EH (cell line): ENCODE measurements around the gene CDCA3.

Experiments
- DNase-seq: peaks from one replicate; pipeline ENCODE4 v3.0.0-alpha.2; 2015; ENCODE audit warnings: low read depth

CDCA3 gene

DNA sequence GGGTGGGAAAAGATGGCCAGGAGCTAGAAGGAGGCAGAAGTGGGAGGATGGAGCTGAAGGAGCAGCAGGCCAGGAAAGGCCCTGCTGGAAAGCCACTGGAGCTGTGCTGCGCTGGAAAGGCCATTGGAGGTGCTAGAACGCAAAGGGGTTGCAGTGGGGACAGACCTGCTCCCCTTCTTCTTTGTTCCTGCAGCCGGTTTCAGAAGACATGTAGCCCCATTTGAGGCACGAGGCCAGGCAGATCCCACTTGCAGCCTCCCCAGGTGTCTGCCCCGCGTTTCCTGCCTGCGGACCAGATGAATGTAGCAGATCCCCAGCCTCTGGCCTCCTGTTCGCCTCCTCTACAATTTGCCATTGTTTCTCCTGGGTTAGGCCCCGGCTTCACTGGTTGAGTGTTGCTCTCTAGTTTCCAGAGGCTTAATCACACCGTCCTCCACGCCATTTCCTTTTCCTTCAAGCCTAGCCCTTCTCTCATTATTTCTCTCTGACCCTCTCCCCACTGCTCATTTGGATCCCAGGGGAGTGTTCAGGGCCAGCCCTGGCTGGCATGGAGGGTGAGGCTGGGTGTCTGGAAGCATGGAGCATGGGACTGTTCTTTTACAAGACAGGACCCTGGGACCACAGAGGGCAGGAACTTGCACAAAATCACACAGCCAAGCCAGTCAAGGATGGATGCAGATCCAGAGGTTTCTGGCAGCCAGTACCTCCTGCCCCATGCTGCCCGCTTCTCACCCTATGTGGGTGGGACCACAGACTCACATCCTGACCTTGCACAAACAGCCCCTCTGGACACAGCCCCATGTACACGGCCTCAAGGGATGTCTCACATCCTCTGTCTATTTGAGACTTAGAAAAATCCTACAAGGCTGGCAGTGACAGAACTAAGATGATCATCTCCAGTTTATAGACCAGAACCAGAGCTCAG is 31.7 kb downstream of the CDCA3 start:
- DNase-seq: no peak

DNA sequence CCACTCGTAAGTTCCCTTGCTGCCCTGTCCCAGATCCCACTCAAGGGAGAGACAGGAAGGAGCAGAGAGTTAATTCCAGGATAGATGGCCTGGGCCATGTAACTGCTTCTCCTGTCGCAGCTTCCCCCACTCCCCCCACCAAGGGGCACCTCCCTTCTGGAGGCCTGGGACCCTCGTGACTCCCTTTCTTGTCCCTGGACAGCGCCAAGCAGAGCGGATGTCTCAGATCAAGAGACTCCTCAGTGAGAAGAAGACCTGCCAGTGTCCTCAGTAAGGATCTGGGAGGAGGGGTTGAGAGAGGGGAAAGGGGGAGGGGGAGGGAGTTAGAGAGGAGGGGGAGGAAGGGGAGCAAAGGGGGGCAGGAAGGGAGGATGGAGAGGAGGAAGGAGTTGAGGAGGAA is 32.4 kb downstream of the CDCA3 start:
- no peak for DNase-seq

DNA sequence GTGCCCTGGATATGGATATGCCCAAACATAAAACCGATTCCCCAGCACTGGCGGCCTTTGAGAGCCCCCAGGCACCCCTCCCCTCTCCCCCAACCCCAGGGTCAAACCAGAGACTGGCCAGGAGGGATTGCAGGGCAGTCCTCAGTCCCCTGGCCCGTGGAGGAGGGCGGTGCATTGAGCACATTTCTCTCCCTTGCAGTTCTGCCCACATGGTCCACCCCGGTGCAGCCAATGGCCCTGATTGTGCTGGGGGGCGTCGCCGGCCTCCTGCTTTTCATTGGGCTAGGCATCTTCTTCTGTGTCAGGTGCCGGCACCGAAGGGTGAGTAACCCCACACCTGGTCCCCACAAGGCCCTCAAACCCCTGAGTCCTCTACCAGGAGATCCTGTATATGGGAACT is 32.9 kb downstream of the CDCA3 start:
- DNase-seq: no peak

DNA sequence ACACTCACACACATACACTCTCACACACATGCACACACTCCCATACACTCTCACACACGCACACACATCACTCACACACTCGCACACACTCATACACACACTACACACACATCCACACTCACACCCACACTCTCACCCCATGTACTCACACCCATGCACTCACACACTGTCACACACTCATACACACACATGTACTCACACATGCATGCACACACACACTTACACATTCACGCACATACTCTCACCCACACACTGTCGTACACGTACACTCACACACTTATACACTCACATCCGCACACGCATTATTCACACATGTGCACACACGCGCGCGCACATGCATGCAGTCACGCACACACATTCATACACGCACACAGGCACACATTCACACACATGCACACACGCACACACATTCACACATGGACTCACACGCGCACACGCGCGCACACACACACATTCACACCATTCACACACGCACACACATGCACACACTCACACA is 33.4 kb downstream of the CDCA3 start:
- DNase-seq: no peak

DNA sequence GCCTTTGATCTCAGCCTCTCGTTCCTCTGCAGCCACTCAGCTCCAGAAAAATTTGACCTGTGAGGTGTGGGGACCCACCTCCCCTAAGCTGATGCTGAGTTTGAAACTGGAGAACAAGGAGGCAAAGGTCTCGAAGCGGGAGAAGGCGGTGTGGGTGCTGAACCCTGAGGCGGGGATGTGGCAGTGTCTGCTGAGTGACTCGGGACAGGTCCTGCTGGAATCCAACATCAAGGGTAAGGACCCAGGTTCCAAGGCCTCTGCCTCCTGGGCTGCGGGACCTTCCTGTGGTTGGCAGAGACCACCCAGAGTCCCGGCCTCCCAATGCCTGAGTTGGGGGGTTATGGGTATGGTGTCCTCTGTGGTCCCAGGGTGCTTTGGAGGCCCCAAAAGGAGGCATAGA is 34.0 kb downstream of the CDCA3 start:
- no peak for DNase-seq

DNA sequence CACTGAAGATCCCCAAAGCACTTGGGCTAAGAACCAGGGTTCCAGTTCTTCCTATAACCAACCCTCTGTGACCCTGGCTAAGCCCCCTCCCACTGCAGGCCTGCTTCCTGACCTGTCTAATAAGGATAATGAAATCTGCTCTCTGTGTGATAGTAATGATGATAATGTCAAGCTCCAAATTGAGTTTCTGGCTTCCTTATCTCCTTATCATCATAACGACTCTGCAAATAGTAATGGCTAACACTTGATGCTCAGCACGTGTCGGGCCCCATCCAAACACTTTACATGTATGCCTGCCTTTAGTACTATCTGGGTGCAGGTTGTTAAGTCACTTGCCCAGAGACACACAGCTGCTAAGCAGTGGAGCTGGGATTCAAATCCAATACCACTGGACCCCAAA is 34.5 kb downstream of the CDCA3 start:
- no peak for DNase-seq

GRCh38 chr12:6813363-6813762 is 37.7 kb downstream of the CDCA3 start:
- no peak for DNase-seq

DNA sequence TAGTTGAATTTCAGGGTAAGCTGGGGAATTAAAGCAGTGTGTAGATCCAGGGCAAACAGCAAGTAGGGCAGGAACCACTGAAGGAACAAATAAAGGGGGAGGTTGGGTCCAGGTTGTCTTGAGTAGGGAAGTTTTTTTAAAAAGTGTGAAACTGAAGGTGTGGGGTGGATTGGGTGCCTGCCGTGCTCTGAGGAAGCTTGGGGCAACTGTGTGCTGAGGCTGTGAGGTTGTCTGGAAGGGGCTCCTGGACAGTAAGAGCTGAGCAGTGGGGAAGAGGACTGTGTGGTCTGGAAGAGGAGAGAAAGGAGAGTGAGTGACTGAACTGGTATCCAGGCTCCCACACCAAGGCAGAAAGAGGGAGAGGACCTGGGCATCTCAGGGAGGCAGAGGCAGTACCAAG is 40.3 kb downstream of the CDCA3 start:
- DNase-seq: no peak

DNA sequence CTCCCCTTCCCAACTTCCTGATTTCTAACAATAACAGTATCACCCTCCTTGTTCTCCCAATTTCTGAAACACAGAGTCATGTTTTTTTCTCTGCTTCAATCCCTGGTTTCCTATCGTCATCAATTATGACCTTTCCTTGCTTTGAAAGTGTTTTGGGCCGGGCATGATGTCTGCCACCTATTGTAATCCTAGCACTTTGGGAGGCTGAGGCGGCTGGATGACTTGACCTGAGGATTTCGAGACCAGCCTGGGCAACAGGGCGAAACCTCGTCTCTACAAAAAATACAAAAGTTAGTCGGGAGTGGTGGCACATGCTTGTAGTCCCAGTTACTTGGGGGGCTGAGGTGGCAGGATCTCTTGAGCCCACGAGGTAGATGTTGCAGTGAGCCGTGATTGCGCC is 42.0 kb downstream of the CDCA3 start:
- DNase-seq: no peak

DNA sequence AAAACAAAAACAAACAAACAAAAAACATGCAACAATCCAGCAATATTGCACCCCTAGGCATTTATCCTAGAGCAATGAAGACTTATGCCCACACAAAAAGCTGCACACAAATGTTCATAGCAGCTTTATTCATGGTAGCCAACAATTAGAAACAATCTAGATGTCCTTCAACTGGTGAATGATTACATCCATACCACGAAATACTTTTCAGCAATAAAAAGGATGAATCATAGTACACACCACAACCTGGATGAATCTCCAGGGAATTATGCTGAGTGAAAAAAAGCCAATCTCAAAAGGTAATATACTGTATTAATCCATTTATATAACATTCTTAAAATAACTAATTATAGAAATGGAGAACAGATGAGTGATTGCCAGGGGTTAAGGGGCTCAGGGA is 43.9 kb downstream of the CDCA3 start:
- no peak for DNase-seq

DNA sequence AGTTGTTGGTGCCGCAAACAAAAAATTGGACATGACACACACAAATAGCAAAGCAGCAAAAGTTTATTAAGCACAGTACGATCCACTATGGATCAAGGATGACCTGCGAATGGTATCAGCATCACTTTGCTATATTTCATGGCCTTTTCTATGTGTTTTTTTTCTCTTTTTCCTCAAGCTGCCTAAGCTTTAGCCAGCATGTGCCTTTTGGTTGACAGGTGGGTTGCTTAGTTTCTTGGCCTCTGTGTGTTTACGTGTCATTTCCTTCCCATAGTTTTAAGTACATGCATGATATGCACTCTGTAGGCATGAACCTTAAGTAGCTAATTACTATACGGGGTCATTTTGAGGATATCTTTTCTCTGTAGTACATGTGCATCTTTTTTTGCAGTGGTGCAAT is 51.9 kb downstream of the CDCA3 start:
- no peak for DNase-seq
